Lower lobe of right lung (tissue), 2 donors: ENCODE data around the gene POLD4. TPM values are rescaled to one million over a fixed set of nuclear protein-coding genes. Genes with fewer than 3 reads are reported as not detected.

Experiments used
- ATAC-seq, 2 donors: fragments of 200-7000 bp; cut with Tn5 transposase; one replicate each; pipeline ENCODE4 v1.9.1; 2020 to 2022; ENCODE audit warnings: mild to moderate bottlenecking in 2 of 2, moderate library complexity in 2 of 2
- DNase-seq: peaks from one replicate; pipeline ENCODE4 v3.0.0-alpha.2; 2020
- H3K27ac ChIP-seq: fragments of 200-600 bp; one replicate; pipeline ENCODE4 v1.8.0; 2022
- H3K27me3 ChIP-seq: fragments of 200-600 bp; one replicate; pipeline ENCODE4 v1.8.0; 2022; ENCODE audit warnings: low read depth
- H3K36me3 ChIP-seq: fragments of 200-600 bp; one replicate; pipeline ENCODE4 v1.8.0; 2022; ENCODE audit warnings: mild to moderate bottlenecking
- H3K4me1 ChIP-seq: fragments of 200-600 bp; one replicate; pipeline ENCODE4 v1.8.0; 2022
- H3K4me3 ChIP-seq: fragments of 200-600 bp; one replicate; pipeline ENCODE4 v1.8.0; 2022; ENCODE audit warnings: mild to moderate bottlenecking
- H3K9me3 ChIP-seq: fragments of 200-600 bp; one replicate; pipeline ENCODE4 v1.8.0; 2022
- intact Hi-C: fragments of 100-400 bp; cut with DNase I; formaldehyde crosslinking; loops from one replicate; pipeline ENCODE4 v1.11.0; 2022
- total RNA-seq: library from RNA; stranded (reverse); fragmentation: NEBNext Ultra II Directional; extraction: Animal tissue kit (Norgen Biotek cat#: 25700); gene quantifications from one replicate; pipeline ENCODE4 v1.2.1, GENCODE V29; 2021
- TF ChIP-seq, protein P1 (sequence below): fragments of 200-600 bp; IDR thresholded peaks from one replicate; pipeline ENCODE4 v1.8.0; 2022; ENCODE audit warnings: antibody characterized with exemption, mild to moderate bottlenecking
- donor health status: DM: no; HTN: yes; CAD: no; lungs with severe emphysema.

POLD4 gene
- total RNA-seq, 1 donor from 2014 or later: 86.6 TPM

DNA sequence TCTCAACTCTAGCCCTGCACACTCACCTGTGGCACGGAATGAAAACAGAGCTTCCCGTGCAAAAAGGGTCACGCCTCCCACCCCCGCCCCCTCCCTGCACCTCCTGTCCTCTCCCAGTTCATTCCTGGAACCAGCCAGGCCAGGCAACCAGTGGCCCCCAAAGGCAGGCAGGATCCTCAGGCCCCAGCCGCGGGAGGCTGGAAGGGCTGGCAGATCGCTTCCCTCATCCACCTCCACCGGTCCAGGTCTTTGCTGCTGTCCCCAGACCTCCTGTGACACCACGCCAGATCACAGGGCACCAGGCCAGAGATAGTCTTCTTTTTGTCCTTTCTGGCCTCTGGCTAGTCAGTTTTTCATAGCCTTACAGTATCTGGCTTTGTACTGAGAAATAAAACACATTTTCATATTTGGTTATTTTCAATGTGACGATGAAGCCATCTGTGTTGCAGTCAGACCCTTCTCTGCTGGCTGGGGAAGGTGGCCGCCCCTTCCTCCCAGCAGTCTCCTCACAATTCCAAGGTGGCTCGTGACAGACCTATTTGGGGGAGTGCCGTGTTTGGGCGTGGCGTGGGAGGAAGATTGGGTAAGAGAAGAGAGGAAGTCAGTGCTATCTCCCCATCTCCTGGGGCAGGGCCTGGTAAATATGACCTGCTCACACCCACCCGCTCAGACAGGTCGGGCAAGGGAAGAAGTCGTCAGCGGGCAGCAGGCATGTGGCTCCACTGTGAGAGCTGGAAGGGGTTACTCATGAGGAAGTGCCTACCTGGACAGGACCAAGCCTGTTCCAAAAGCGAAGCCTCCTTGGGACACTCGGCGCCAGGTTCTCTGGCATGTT is 40.9 kb downstream of the POLD4 start:
- Histone ChIP-seq H3K9me3 (no peaks in the 10 kb centered on the region), H3K27me3 (no peaks in the 10 kb centered on the region), H3K4me1 (peaks cover 21% of the 10 kb centered on the region), H3K4me3 (no peak overlapping the region), H3K27ac (peak overlapping the region; percentile 62), H3K36me3 (peaks cover 44% of the 10 kb centered on the region)
- intact Hi-C loops: loop anchor here (10.0 kb wide), 1 partner anchor 48 kb away; the partner anchor contains the start of gene GRK2
- TF ChIP-seq, protein P1, sequence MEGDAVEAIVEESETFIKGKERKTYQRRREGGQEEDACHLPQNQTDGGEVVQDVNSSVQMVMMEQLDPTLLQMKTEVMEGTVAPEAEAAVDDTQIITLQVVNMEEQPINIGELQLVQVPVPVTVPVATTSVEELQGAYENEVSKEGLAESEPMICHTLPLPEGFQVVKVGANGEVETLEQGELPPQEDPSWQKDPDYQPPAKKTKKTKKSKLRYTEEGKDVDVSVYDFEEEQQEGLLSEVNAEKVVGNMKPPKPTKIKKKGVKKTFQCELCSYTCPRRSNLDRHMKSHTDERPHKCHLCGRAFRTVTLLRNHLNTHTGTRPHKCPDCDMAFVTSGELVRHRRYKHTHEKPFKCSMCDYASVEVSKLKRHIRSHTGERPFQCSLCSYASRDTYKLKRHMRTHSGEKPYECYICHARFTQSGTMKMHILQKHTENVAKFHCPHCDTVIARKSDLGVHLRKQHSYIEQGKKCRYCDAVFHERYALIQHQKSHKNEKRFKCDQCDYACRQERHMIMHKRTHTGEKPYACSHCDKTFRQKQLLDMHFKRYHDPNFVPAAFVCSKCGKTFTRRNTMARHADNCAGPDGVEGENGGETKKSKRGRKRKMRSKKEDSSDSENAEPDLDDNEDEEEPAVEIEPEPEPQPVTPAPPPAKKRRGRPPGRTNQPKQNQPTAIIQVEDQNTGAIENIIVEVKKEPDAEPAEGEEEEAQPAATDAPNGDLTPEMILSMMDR: no peak
- ATAC-seq (no peak), DNase-seq (peak; percentile 67)

DNA sequence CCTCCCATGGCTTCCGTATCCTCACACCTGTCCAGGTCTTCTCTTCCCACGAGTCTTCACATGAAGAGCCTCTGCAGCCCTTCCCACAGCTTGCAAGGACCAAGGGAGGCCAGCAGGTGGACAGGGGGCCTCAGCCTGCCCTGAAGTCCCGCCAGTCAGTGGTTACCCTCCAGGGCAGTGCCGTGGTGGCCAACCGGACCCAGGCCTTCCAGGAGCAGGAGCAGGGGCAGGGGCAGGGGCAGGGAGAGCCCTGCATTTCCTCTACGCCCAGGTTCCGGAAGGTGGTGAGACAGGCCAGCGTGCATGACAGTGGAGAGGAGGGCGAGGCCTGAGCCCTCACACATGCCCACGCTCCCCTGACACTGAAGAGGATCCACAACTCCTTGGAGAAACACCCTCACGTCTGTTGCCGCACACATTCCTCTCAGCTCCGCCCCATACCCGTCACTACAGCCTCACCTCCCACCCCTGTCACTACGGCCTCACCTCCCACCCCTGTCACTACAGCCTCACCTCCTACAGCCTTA is 41.7 kb downstream of the POLD4 start:
- peaks cover 50% of the 10 kb centered on the region for H3K36me3 ChIP-seq
- intact Hi-C loops: loop anchor here (10.0 kb wide), 1 partner anchor 47 kb away; the partner anchor contains the start of gene GRK2
- ATAC-seq: no peak

DNA sequence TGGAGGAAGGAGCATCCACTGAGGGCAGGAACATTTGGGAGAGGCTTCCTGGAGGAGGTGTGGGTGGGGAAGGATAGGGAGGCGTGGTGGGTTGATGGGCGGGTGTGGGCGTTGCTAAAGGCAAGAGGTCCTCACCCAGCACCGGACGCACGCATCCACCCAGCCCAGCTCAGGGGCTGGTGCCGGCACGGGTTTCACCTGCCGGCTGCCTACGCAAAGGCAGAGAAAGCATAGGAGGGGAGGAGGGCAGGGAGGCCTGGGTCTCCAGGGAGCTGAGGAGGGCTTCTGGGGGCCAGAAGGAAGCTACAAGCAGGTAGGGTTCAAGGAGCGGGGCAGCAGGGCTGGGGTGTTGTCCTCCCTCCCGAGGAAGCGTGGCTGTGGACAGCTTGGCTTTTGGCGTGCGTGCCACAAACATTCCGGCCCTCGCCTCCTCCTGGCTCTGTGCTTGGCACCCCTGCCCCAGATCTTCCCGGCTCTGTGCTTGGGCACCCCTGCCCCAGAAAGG is 42.2 kb downstream of the POLD4 start:
- Histone ChIP-seq H3K9me3 (no peaks in the 10 kb centered on the region), H3K27me3 (no peaks in the 10 kb centered on the region), H3K36me3 (peaks cover 50% of the 10 kb centered on the region), H3K27ac (no peak overlapping the region), H3K4me3 (no peak overlapping the region), H3K4me1 (peaks cover 16% of the 10 kb centered on the region)
- ATAC-seq: no peak
- intact Hi-C loops: loop anchor here (10.0 kb wide), 1 partner anchor 46 kb away; the partner anchor contains the start of gene GRK2
- no peak for DNase-seq
- TF ChIP-seq, protein P1: no peak

More for the DNA sequence above, 41.7 kb downstream of the POLD4 start:
- no peaks in the 10 kb centered on the region for H3K9me3 ChIP-seq
- TF ChIP-seq, protein P1: no peak
- H3K4me3 ChIP-seq: no peak overlapping the region
- no peak overlapping the region for H3K27ac ChIP-seq
- no peak for DNase-seq
- H3K27me3 ChIP-seq: no peaks in the 10 kb centered on the region
- peaks cover 20% of the 10 kb centered on the region for H3K4me1 ChIP-seq

DNA sequence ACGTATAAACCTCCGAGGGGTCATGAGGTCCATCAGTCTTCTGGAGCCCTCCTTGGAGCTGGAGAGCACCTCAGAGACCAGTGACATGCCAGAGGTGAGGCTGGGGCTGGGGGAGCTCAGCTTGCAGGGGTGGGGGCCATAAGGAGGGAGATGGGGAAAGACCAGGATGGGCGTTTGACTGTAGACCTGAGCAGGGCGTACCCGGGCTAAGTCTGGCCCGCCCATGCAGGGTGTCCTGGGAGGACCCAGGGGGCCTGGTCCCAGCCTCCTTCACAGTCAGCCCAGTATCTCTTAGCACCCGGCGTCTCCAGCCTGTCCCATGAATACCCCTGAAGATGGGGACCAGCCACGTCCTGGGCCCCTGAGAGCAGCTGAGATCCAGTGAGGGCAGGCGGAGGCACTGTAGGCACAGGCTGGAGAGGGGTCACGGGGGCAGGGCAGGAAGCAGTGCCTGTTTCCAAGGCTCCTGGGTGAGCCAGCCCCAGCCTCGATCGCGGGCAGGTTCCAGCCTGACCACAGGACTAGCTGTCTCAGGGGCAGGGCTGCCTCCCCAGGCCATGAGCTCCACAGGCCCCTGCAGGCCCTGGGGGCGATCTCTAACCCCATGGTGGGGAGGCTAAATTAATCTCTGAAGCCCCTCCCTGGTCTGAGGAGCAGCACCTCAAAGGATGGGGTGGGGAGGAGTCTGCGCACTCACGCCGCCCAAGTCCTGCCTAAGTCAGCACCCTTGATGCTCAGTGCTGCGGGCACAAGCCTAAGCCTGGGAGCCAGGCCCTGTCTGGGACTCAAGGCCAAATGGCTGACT is 42.9 kb downstream of the POLD4 start:
- peaks cover 50% of the 10 kb centered on the region for H3K36me3 ChIP-seq
- H3K9me3 ChIP-seq: no peaks in the 10 kb centered on the region
- ATAC-seq: no peak
- no peak for DNase-seq
- intact Hi-C loops: loop anchor here (10.0 kb wide), 1 partner anchor 46 kb away; the partner anchor contains the start of gene GRK2
- TF ChIP-seq, protein P1: no peak
- H3K27me3 ChIP-seq: no peaks in the 10 kb centered on the region
- peaks cover 16% of the 10 kb centered on the region for H3K4me1 ChIP-seq
- no peak overlapping the region for H3K4me3 ChIP-seq
- no peak overlapping the region for H3K27ac ChIP-seq

DNA sequence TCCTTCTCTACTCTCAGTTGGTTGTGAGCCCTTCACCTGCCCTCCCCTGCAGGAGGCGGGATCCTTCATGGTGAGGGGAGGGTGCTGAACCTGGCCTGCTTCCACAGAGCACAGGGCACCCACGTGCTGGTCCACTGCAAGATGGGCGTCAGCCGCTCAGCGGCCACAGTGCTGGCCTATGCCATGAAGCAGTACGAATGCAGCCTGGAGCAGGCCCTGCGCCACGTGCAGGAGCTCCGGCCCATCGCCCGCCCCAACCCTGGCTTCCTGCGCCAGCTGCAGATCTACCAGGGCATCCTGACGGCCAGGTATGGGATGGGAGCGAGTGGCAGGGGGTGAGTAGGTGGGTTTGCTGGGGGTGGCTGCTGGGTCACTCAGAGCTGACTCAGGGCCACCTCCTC is 43.7 kb downstream of the POLD4 start:
- intact Hi-C loops: loop anchor here (10.0 kb wide), 1 partner anchor 45 kb away; the partner anchor contains the start of gene GRK2

More for the DNA sequence above, 43.7 kb downstream of the POLD4 start:
- ATAC-seq (no peak), DNase-seq (no peak)
- H3K9me3 ChIP-seq: no peaks in the 10 kb centered on the region
- H3K36me3 ChIP-seq: peaks cover 50% of the 10 kb centered on the region
- H3K4me1 ChIP-seq: peaks cover 18% of the 10 kb centered on the region
- H3K27ac ChIP-seq: no peak overlapping the region
- no peak overlapping the region for H3K4me3 ChIP-seq
- TF ChIP-seq, protein P1: no peak
- no peaks in the 10 kb centered on the region for H3K27me3 ChIP-seq
